Ecto neural progenitor cell (in vitro differentiated cells): ENCODE data around the gene ADGRE3.

ENCODE experiments used
- DNase-seq: peaks from one replicate; pipeline ENCODE4 v3.0.0-alpha.2; 2018; ENCODE audit warnings: low spot score

Gene ADGRE3

GRCh38 chr19:14674764-14675163 is at the start of gene ADGRE3:
ADGRE3 (minus strand) TSS chr19:14674844; CDS start chr19:14674770, 74 bp downstream.
- no peak for DNase-seq

- DNase-seq, result no peak
These were observed 47.5 kb upstream of the ADGRE3 start for GRCh38 chr19:14722127-14722526.

- DNase-seq, result no peak
These were observed 44.5 kb upstream of the ADGRE3 start for GRCh38 chr19:14719162-14719561.

GRCh38 chr19:14718522-14719116 is 44.0 kb upstream of the ADGRE3 start:
- DNase-seq, result no peak

- no peak for DNase-seq
These were observed 41.2 kb upstream of the ADGRE3 start for GRCh38 chr19:14715841-14716240.

- no peak for DNase-seq
These were observed 29.8 kb upstream of the ADGRE3 start for GRCh38 chr19:14704450-14704849.

- DNase-seq, result no peak
These were observed 29.2 kb upstream of the ADGRE3 start for GRCh38 chr19:14703833-14704232.

GRCh38 chr19:14700711-14701375 is 26.2 kb upstream of the ADGRE3 start:
- no peak for DNase-seq

- DNase-seq, result no peak
These were observed 25.0 kb upstream of the ADGRE3 start for GRCh38 chr19:14699641-14700040.

GRCh38 chr19:14695471-14695870 is 20.8 kb upstream of the ADGRE3 start:
- no peak for DNase-seq

GRCh38 chr19:14694641-14695266 is 20.1 kb upstream of the ADGRE3 start:
- no peak for DNase-seq

- DNase-seq, result peak; percentile 99
These were observed 15.2 kb upstream of the ADGRE3 start, which contains the start of gene ZNF333 for GRCh38 chr19:14689598-14690503. ZNF333 (plus strand) TSS chr19:14690048; CDS start chr19:14693492, 3,444 bp downstream.

GRCh38 chr19:14686411-14686810 is 11.8 kb upstream of the ADGRE3 start:
- no peak for DNase-seq

- DNase-seq, result no peak
These were observed 8.8 kb upstream of the ADGRE3 start for GRCh38 chr19:14683439-14683838.

GRCh38 chr19:14682084-14682483 is 7.4 kb upstream of the ADGRE3 start:
- no peak for DNase-seq

- DNase-seq, result no peak
These were observed 3.6 kb upstream of the ADGRE3 start for GRCh38 chr19:14678199-14678598.

- no peak for DNase-seq
These were observed 2.8 kb upstream of the ADGRE3 start for GRCh38 chr19:14677464-14677863.

GRCh38 chr19:14676762-14677161 is 2.1 kb upstream of the ADGRE3 start:
- no peak for DNase-seq

GRCh38 chr19:14673088-14673487 is 1.6 kb downstream of the ADGRE3 start:
- no peak for DNase-seq

GRCh38 chr19:14672188-14672872 is 2.3 kb downstream of the ADGRE3 start:
- DNase-seq, result no peak

GRCh38 chr19:14670408-14670807 is 4.2 kb downstream of the ADGRE3 start:
- DNase-seq, result no peak

- no peak for DNase-seq
These were observed 4.7 kb downstream of the ADGRE3 start for GRCh38 chr19:14669940-14670339.
